SH-SY5Y (cell line): ENCODE results near the gene MRPL17.

Source experiments
- GATA2 ChIP-seq: IDR thresholded peaks from 2 replicates; pipeline ENCODE4 v1.6.1; 2011; ENCODE audit warnings: mild to moderate bottlenecking, low read depth, low read length
- GATA3 ChIP-seq: IDR thresholded peaks from 2 replicates; pipeline ENCODE4 v1.6.1; 2011; ENCODE audit warnings: low read depth, mild to moderate bottlenecking, low read length, moderate library complexity

GRCh38 chr11:6663794-6664469 lies 19.2 kb downstream of the MRPL17 start:
- TF ChIP-seq GATA2 (no peak), GATA3 (no peak)
